A204.1 (cell line): ENCODE results near the gene CDCA7.
A peak's percentile ranks its signal among the peaks of the same experiment; 100 is the strongest.
"Not testable (repeated sequence)": the region's sequence is repeated elsewhere in the genome, so short reads cannot be mapped to it uniquely, and the experiment has no call there.

Experiments
- FAIRE-seq: peaks from 2 replicates; lab custom pipeline; 2012; peaks lifted over from hg19 to GRCh38; lab: Jason Lieb, UNC

Gene CDCA7

DNA sequence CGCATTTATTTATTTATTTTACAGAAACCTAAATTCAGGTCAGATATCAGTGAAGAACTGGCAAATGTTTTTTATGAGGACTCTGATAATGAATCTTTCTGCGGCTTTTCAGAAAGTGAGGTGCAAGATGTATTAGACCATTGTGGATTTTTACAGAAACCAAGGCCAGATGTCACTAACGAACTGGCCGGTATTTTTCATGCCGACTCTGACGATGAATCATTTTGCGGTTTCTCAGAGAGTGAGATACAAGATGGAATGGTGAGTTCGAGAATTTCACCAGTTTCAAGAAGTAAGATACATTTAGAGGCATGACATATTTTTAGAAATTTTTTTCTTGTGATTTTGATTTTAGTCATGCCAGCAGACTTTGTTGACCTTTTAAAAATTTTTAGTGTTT is 4.6 kb downstream of the CDCA7 start:
- FAIRE-seq, result no peak

DNA sequence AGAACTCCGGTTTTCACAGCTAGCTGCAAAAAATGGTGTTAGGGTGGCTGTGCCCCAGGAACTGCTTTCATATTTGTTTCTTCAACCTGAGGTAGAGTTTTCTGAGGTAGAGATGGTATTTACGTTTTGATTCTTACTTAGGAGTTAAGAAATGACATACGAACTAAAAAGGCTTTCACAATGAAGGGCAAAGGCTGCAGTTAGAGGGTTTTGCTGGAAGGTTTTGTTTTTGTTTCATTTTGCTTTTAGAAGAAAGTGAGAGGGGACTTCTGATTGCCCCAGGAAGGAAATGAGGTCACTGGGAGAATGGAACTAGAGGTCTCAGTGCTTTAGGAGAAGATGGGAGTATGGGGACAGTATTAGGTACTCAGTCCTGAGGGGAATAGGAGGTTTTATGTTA is 15.5 kb downstream of the CDCA7 start:
- no peak for FAIRE-seq

DNA sequence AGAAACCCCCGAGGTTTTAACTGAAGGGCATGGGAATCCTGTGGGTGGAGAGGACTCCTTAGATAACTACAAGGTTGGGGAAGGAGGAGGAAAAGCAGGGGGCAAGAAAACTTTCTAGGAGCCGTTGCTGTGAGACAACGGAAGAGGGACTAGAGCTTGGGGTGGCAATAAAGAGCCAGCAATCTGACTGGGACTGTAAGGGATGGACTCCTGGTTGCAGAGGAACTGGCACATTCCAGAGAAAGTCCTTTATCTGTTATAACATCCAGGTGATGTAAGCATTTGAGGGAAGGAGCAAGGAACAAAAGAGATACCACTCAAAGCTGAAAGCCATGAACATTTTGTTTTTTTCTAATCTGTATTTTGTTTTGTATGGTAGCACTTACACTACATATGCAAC is 16.4 kb downstream of the CDCA7 start:
- no peak for FAIRE-seq

DNA sequence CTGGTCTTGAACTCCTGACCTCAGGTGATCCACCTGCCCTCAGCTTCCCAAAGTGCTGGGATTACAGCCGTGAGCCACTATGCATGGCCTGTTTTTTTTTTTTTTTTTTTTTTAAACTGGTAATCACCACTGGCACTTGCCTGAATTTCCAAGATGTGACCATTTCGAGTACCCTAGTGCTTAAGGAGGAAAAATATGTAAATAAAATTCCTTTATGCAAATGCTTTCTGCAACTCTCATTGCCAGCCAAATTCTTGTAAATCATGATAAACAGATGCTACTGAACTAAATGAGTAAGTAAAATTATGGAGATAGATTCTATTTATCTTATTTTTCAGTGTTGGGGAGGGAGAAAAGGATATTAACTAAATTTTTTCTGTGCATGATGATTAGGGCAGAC is 18.6 kb downstream of the CDCA7 start:
- FAIRE-seq, result no peak

DNA sequence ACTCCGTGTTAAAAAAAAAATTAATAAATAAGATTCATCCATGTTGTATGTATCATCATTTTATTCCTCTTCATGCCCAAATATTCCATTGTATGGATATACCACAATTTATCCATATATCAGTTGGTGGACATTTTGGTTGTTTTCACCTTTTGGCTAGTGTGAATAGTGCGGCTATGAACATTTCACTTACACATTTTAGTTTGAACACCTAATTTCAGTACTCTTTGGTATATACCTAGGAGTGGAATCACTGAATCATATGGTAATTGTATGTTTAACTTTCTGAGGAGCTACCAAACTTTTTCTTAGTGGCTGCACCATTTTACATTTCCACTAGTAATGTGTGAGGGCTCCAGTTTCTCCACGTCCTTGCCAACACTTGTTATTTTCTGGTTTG is 20.0 kb downstream of the CDCA7 start:
- no peak for FAIRE-seq

DNA sequence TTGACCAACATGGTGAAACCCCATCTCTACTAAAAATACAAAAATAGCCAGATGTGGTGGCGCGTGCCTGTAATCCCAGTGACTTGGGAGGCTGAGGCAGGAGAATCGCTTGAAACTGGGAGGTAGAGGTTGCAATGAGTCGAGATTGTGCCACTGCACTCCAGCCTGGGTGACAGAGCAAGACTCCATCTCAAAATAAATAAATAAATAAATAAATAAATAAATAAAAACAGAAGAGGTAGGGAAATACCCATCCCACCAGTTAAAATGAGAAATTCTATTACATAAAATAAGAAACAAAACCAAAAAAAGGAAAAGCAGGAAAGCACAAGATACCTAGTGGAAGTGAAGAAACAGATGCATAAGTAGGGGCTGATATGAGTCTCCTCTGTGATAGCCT is 30.9 kb downstream of the CDCA7 start:
- FAIRE-seq, result not testable (repeated sequence)

DNA sequence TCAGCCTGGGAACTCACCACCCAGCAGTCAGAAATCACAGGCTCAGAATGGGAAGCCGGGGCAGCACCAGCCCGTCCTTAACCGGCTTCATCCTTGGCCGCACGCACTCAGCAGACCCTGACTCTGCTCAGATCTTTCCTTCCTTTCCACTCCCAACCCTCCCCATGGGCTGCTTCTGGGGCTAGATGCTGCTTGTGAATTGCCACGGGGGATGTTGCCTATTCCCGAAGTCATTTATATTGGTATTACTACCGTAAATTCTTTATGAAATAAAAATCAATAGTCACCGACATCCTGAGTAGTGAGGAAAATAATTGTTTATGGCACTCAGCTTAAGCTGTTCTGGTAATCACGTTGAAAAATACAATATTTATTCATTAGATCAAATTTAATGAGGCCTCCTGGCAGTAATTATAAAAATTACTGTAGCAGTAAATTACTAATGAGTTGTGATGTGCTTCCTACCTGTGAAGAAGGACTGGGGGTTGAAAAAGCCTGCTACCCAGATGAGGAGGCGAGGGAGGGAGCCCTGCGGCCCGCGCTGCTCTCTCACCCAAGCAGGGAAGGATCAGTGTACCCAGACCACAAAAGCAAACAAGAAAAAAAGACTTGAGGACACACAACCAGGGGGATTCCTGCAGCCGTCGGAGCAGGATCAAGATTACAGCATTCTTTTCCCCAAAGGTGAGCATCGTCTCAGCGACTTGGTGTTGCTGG is 31.5 kb downstream of the CDCA7 start:
- no peak for FAIRE-seq

DNA sequence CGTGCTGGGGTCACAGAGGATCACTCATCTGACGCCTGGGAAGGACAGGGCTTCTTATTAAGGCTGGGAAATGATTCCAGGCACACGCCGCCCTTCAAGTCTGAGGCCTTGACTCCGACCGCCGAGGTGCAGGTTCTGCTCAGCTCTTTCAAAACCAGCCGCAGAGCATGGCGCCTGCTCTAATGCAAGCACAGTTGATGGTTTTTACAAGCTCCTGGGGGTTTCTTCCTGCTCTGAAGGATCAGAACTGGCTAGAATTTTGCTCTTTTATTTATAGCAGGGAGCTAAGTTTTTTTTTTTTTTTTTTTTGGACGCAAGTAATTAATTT is 32.0 kb downstream of the CDCA7 start:
- no peak for FAIRE-seq

DNA sequence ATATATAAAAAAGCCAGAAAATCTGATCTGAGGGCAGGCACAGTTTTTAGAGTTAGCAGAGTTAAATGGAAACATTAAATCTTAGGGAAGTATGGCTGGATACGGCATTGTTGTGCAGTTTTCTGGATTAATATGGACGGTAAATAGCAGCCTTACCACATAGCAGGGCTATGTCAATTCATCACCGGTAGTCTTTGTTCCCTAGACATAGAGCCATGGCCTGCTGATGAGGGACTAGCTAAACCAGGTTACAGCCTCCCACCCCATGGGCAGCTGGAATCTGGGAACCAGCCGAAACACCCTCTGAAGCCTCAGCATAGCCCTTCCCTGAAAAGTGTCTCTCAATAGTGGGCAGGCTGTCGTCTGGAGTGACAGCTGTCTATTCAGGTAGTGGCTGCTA is 32.4 kb downstream of the CDCA7 start:
- FAIRE-seq, result no peak

DNA sequence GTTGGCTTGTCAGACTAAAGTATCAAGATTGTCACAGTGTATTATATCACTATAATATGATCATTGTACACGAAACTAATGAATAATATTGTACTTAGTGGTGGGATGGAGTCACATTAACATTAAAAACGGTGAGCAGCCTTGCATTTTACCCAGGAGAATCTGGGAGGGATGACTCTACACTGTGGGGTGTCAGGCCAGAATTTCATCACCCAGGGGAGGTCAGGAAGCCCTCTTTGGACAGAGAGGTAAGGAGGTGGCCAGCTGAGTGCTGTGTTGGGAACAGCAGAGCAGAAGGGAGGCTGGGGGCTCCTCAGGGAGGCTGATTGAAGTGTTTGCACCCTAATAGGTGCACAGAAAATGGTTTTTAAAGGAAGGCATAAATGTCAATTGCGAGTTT is 33.0 kb downstream of the CDCA7 start:
- FAIRE-seq, result no peak

DNA sequence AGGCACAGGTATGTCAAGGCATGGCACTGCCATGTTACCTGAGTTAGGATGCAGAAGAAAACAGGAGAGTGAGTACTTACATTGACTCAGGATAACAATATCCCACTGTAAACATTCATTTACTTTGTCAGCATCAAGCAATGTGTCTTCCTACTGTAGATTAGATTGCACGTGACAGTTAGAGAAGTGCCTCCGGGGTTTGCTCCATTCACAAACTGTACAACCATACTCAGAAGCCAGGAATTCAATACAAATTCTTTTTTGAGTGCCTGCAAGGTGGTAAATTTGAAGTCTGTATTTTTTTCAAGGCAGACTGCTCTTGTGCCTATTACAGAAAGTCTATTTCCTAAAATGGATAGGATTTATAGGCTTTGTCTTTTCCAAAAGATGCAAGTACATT is 34.1 kb downstream of the CDCA7 start:
- no peak for FAIRE-seq

DNA sequence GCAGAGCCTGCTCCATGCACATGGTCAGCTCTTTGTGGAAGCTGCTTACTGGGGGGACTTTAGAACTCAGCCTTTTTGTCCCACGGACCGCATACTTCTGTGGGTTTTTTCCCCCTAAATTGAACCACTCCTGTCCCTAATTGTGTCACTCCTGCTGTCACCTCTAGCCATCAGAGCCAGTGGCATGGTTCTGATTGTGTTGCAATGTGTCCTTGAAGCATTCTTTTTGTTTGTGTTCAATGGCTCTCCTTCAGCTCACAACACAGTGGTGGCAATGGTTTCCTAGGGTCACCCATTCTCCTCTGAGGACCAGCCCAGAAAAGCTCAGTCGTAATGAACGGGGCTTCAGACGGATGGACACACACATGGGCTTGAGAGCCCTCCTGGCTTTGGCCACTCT is 35.4 kb downstream of the CDCA7 start:
- no peak for FAIRE-seq

DNA sequence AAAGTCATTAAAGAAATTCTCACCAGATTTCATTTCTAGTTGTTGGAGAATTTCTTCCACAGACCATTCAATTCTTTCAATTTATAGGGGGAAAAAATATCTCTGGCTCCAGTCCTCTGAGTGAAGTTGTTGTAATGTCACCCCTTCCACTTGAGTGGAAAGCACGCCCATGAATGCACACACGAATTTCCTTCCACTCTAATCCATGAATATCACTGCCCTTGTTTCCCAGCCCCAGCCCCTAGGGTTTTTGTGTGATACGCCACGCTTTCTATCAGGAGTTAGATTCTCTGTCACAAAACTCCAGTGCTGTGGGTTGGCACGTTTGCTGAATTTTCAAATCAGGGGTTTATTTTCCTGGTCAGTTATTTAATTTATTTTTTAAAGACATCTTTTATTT is 38.1 kb downstream of the CDCA7 start:
- FAIRE-seq, result no peak

DNA sequence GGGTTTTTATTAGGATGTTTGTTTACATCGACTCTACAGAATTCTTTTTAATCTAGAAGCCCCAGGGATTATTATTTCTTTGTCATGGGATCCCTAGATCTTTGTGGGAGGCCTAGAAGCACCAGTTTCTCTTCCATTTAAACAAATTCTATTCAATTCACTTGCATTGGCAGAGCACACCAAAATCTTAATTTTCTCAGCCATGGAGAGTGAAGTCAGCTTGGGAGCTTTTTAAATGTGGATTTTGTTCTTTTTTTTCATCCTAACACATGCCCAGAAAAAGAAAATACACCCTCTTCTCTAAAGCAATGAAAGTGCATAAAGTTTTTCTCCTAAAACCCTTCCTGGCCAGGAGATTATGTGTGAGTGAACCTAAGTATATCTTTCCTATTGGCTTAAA is 38.5 kb downstream of the CDCA7 start:
- no peak for FAIRE-seq

DNA sequence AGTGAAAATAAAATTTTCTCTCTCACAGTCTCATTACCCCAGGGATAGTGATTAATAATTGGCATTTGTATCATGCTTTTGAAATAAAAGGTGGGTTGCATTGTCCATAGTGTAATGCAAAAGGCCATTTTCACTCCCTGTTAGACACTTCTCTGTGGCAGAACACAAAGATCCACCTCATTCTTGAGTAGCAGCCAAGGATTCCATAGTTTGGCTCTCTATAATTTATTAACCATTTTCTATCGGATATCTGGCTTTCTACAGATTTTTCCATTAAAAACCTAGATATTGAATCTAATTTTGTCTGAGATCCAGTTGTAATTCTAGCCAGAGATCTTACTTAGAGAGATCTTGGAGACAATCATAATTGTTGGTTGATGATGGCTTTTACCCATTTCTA is 39.0 kb downstream of the CDCA7 start:
- FAIRE-seq, result no peak

DNA sequence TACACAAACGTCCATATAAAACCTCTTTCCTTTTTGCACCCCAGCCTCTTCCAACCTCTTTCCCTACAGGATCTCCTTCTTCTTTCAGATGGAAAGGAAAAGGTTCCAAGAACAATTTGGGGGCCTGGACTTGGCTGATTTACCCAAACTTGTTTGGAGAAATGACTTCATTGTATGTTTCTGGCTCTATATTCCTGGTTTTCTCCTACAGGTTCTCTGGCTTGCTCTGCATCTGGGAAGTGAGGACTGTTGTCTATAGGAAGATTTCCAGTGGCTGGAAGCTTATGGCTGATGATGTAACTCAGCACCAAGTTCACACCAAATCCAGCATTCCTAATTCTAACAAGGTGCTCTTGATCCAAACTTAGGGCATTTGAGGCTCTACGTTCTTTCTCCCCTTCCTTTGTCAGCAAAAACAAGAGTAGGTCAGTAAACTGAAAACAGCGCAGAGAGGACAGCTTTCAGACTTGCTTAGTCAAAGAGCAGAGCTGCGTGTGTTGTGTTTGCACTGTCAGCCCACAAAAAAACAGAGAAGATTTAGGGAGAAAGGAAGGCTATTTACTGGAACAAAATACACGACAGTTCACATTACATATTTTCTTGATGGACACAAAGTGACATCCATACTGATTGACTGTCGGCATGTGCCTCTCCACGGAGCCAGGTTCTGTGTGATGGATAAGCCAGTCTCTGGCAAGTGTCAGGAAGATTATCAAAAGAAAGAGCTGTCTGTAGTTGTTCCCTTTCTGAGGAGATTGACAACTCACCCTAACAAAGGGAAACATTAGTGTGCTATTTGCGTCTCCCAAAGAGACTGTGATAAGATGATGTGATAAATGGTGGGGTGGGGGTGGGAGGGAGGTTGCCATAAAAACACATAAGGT is 39.7 kb downstream of the CDCA7 start:
- FAIRE-seq, result no peak

DNA sequence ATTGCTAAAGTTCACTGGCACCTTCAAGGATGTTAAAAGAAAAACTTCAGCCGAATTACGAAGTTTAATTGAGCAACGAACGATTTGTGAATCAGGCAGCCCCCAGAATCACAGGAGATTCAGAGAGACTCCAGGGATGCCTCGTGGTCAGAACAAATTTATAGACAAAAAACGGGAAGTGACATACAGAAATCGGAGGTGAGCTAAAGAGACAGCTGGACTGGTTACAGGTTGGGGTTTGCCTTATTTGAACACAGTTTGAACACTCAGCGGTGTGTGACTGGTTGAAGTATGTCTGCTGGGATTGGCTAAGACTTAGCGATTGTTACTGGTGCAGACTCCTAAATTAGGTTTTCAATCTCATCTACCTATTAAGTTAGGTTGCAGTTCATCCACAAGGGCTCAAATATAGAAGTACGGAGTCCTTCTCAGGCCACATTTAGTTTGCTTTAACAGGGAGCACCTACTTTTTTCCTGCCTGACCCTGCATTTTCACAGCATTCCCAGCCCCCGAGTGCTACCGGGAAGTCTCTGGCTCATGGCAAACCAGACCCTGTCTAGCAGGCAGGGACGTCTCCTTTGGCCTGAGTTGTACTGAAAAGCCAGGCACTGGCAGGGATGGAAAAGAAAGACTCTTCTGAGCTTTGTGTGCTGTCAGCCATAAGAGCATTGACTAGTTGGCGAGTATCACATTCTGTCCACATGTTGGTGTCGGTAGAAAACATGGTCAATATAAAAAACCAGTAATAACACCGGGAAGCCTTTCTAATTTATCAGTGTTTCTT is 41.1 kb downstream of the CDCA7 start:
- FAIRE-seq, result no peak

DNA sequence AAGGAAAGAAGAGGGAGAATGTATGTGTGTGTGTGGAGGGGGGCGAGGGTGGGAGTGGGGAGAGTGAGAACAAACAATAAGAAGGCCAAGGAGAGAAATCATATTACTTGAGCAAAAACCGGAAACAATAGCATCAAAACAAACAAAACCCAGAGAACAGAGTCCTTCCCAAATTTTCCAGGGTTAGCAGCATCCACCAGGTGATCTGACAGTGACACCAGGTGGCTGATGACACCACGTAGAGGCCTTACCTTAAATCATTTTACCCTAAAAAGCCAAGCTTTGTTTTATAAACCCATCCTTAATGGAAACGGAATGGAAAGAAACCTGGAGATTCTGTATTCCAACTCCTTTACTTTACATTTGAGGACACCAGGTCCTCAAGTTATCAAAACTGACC is 42.9 kb downstream of the CDCA7 start:
- FAIRE-seq, result no peak

DNA sequence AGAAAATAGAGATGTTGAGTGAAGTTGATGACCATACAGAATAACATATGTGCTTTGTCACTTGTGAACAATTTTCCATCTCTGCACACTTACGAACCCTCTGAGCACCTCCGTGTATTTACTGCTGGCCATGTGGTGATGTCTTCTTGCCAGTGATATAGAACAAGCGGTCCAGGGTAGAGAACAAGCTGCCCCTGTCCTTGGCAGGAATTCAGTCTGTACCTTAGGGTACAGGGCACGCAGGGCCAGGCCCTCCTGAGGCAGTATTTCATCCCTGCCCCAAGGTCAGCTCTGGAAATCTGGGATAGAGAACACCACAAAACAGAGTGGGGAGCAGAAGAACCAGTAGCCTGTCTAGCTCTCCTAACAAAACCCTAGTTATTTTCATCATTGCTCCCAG is 44.6 kb downstream of the CDCA7 start:
- FAIRE-seq, result no peak

DNA sequence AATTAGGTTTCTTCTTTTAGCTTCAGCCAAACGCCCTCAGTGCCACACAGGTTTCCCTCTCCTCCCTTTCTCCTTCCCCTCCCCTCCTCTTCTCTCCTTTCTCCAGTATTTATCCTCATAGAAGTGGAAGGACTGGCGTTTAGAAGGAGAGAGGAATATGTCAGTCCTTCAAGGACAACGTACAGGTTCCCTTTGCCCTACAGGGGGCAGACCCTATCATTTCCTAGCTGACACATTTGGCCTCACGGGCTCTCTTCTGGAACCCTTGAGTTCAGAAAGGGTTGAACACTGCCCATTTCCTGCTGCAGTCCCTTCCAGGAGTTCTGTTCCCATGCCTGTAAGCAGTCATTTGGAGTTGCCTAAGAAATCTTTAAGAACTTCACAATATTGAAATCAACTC is 46.1 kb downstream of the CDCA7 start:
- FAIRE-seq, result no peak

DNA sequence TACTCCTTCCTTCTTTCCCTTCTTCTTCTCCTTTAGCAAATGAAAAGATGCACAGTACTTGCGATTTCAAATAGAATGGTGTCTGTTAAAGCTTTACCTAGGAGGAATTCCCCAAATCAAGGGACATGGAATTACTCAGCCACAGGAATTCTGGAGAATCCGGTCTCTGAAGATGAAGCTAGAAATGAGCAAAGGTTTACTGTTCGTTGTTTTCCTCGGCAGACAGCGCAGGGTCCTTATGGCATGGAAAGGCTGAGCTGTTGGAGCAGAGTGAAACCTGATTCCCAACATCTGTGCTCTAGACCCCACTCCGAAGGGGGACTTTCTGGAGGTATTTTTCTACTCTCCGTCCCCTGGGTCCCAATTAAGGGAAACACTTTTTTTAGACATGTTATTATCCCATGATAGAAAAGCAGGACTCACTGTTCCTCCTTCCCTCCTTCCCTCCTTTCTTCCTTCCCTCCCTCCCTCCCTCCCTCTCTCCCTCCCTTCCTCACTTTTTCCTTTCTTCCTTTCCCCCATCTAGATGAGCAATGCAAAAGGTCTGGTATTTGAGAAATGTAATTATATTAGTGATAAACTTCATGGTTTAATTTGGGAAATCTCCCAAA is 47.1 kb downstream of the CDCA7 start:
- no peak for FAIRE-seq

DNA sequence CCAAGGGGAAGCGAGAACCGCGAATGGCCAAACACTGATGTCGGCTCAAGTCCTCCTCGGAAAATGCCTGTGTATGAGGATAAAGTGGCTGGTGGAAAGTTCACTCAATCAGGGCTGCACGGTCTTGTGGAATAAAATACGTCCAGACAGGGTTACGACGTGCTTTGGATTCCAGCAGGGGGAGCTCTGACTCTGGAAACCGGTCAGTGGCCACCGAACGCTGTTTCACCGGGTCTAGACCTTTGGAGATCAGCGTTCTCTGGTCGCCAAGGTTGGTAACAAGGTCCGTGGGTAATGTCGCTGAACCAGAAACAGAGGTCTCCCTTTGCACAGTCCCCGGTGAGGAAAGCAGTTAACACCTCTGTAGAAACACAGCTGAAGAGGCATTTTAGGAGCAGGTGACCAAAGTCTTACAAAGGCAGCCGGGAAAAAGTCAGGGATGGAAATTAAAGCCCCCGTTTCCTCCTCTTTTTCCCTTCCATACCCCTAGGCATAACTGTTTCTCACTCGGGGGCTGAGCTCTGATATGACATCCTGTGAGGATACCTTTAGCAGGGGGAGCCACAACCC is 47.8 kb downstream of the CDCA7 start:
- peak; percentile 94 for FAIRE-seq
